OCI-LY1 (cell line): Measurements from ENCODE around the gene SPRR2B.

Source experiments
- EZH2 ChIP-seq: fragments of 200-600 bp; sonication (generic), shearing (Covaris generic); IDR thresholded peaks from 2 replicates; pipeline ENCODE4 v1.8.0; 2017; ENCODE audit warnings: borderline replicate concordance, mixed run types, mild to moderate bottlenecking, antibody characterized with exemption, low read length, moderate library complexity, mixed read lengths
- TF ChIP-seq, protein P1 (sequence below): fragments of 200-600 bp; sonication (generic), shearing (Covaris generic); IDR thresholded peaks from 2 replicates; pipeline ENCODE4 v1.5.1; 2017; ENCODE audit warnings: mild to moderate bottlenecking, antibody characterized with exemption, low read length, moderate library complexity, mixed read lengths

DNA sequence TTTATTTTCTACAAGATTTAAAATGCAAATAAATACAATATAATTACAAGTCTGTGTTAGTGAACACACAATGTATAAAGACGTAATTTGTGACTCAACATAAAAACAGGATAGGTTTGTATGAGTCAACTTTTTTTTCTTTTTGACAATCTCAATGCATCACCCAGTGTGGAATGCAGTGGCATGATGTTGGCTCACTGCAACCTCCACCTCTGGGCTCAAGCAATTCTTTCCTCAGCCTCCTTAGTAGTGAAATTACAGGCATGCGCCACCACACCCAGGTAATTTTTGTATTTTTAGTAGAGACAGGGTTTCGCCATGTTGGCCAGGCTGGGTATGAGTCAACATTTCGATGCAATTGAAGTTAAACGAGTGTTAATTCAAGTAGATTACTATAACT lies 28.8 kb upstream of the SPRR2B start:
- TF ChIP-seq, protein P1, sequence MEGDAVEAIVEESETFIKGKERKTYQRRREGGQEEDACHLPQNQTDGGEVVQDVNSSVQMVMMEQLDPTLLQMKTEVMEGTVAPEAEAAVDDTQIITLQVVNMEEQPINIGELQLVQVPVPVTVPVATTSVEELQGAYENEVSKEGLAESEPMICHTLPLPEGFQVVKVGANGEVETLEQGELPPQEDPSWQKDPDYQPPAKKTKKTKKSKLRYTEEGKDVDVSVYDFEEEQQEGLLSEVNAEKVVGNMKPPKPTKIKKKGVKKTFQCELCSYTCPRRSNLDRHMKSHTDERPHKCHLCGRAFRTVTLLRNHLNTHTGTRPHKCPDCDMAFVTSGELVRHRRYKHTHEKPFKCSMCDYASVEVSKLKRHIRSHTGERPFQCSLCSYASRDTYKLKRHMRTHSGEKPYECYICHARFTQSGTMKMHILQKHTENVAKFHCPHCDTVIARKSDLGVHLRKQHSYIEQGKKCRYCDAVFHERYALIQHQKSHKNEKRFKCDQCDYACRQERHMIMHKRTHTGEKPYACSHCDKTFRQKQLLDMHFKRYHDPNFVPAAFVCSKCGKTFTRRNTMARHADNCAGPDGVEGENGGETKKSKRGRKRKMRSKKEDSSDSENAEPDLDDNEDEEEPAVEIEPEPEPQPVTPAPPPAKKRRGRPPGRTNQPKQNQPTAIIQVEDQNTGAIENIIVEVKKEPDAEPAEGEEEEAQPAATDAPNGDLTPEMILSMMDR, result no peak
- no peak for TF ChIP-seq EZH2
